Endothelial cell of umbilical vein (primary cell): Measurements from ENCODE around the gene HTATSF1.

ENCODE experiments used
- CTCF ChIP-seq, 2 donors: IDR thresholded peaks; 1 replicate in 1 of 2; 2 replicates in 1 of 2; pipeline ENCODE4 v1.5.1; 2011; ENCODE audit warnings: low read length in 2 of 2, mild to moderate bottlenecking in 2 of 2, moderate library complexity in 2 of 2, control low read depth in 1 of 2, inconsistent platforms in 1 of 2, low read depth in 1 of 2; ENCODE audit not compliant: insufficient read depth in 1 of 2; ENCODE audit errors: extremely low read depth in 1 of 2
- EZH2 ChIP-seq: IDR thresholded peaks from 2 replicates; pipeline ENCODE4 v1.6.1; 2012; ENCODE audit warnings: borderline replicate concordance, low read depth, mild to moderate bottlenecking, moderate library complexity, low read length, inconsistent platforms; ENCODE audit not compliant: severe bottlenecking

- no peak for TF ChIP-seq EZH2
- no peak for TF ChIP-seq CTCF (IDR thresholded peaks at IDR 0.05; ENCODE audit: extremely low read depth in 1 of 2, insufficient read depth in 1 of 2, low read depth in 1 of 2, low read length in 2 of 2)
These were observed 54.0 kb downstream of the HTATSF1 start for GRCh38 chrX:136551410-136551809.
